ENCODE data around the gene TMEM11. TPM values are rescaled to one million over a fixed set of nuclear protein-coding genes. Genes with fewer than 3 reads are reported as not detected.

Gene TMEM11
- total and polyA plus RNA-seq, 2 of the 8 experiments (the other 6 are each of a cell fraction or from before 2014, with no cell fraction given): 33.3 to 90.4 TPM

DNA sequence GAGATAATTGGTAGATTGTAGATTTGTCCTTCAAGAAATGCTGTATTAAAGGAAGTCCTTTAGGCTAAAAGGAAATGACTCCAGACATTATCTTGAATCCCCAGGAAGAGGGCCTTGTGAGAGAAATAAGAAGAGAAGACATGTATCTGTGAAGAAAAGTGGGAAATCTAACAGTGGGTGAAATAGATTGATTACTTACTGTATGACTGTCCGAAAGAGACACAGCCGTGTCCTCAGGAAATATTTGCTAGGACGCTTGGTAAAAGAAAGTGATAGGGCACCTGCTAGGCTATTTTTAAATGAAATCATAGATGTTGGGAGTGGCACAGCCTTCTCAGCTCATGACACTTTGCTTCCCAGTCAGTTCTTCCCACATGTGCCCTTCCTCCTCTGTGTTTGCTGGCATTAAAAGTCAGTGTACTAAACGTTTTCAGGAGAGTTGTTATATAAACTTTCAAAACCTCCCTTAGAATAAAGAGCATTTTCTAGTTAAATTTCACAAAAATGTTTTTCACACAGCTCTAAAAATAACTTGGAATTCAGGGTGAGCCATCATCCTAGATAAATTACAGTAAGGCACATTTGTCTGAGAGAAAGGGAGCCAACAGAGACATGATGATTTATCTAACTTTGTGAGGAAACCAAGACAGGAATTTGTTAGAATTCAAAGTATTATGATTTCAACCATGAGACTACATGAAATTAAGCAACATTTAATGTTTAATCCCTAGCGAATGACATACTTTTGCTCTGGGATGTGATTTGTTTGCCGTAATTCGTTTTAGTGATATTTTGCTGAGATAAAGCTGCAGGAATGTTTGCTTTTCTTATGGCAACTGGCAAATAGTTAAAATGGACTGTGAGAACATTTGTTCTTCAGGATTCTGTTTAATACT is 52.2 kb downstream of the TMEM11 start (continued):
- TF ChIP-seq EP300 (IDR thresholded peaks at IDR 0.05; ENCODE audit: borderline replicate concordance in 1 of 2, low read depth in 2 of 2, low read length in 2 of 2) (no peak), JUN (IDR thresholded peaks at IDR 0.05; ENCODE audit: low read depth, low read length) (no peak), KDM1A (IDR thresholded peaks at IDR 0.05; ENCODE audit: borderline replicate concordance, low read length) (no peak), HDAC2 (IDR thresholded peaks at IDR 0.05; ENCODE audit: borderline replicate concordance in 1 of 2, low read depth in 2 of 2, low read length in 2 of 2) (no peak), RNF2 (IDR thresholded peaks at IDR 0.05; ENCODE audit: borderline replicate concordance, low read depth, low read length, missing control alignments, poor library complexity, severe bottlenecking) (no peak), HDAC6 (IDR thresholded peaks at IDR 0.05; ENCODE audit: low read depth, low read length) (no peak), SIN3A (conservative IDR thresholded peaks at IDR 0.05 in 1 of 2, IDR thresholded peaks at IDR 0.05 in 1 of 2; ENCODE audit: low read depth in 1 of 2, low read length in 2 of 2) (no peak), TCF12 (IDR thresholded peaks at IDR 0.05; ENCODE audit: low read depth, low read length) (no peak), FOSL1 (IDR thresholded peaks at IDR 0.05; ENCODE audit: insufficient read depth, low read depth, low read length) (no peak), NRF1 (IDR thresholded peaks at IDR 0.05; ENCODE audit: low read depth, low read length) (no peak), CHD2 (IDR thresholded peaks at IDR 0.05; ENCODE audit: low read length) (no peak)

Data from H1 (cell line).